ENCODE data around the gene CHMP6. TPM values are rescaled to one million over a fixed set of nuclear protein-coding genes. Genes with fewer than 3 reads are reported as not detected.

Gene CHMP6
- polyA plus RNA-seq, 1 donor from 2014 or later = 35.1 TPM

- TF ChIP-seq TAF1 (IDR thresholded peaks at IDR 0.05; ENCODE audit: low read depth) = no peak
- Histone ChIP-seq H3K9ac (ENCODE audit: low read length) (peak overlapping the region; percentile 80), H2AFZ (ENCODE audit: low read depth, low read length) (no peak overlapping the region), H3K27ac (ENCODE audit: low read length) (no peak overlapping the region), H3K4me3 (ENCODE audit: low read length) (peak overlapping the region; percentile 84), H3K9me3 (ENCODE audit: low read length) (no peaks in the 10 kb centered on the region), H3F3A (ENCODE audit: insufficient read depth, low read length, poor library complexity, severe bottlenecking) (no peaks in the 10 kb centered on the region), H3K79me2 (replicated peaks; ENCODE audit: insufficient read depth, low read length) (peaks cover 79% of the 10 kb centered on the region), H3K36me3 (ENCODE audit: insufficient read depth, low read length) (no peaks in the 10 kb centered on the region), H3K4me2 (ENCODE audit: low read length) (peak overlapping the region; percentile 44), H3K27me3 (ENCODE audit: insufficient read depth, low read depth, low read length) (no peaks in the 10 kb centered on the region), H3K9me2 (ENCODE audit: insufficient read depth, low read length) (no peaks in the 10 kb centered on the region), H4K20me1 (ENCODE audit: insufficient read depth) (no peaks in the 10 kb centered on the region)
Measured at GRCh38 chr17:81037026-81037797, 45.6 kb downstream of the CHMP6 start.

- no peaks in the 10 kb centered on the region for H3F3A ChIP-seq (ENCODE audit: insufficient read depth, low read length, poor library complexity, severe bottlenecking)
- no peak overlapping the region for H3K9ac ChIP-seq (ENCODE audit: low read length)
- H3K79me2 ChIP-seq (replicated peaks; ENCODE audit: insufficient read depth, low read length) = peaks cover 83% of the 10 kb centered on the region
- H3K4me2 ChIP-seq (ENCODE audit: low read length) = no peak overlapping the region
- no peaks in the 10 kb centered on the region for H3K27me3 ChIP-seq (ENCODE audit: insufficient read depth, low read depth, low read length)
- H3K36me3 ChIP-seq (ENCODE audit: insufficient read depth, low read length) = no peaks in the 10 kb centered on the region
- H3K9me3 ChIP-seq (ENCODE audit: low read length) = no peaks in the 10 kb centered on the region
- no peak overlapping the region for H2AFZ ChIP-seq (ENCODE audit: low read depth, low read length)
- no peak overlapping the region for H3K27ac ChIP-seq (ENCODE audit: low read length)
- H4K20me1 ChIP-seq (ENCODE audit: insufficient read depth) = no peaks in the 10 kb centered on the region
- TF ChIP-seq TAF1 (IDR thresholded peaks at IDR 0.05; ENCODE audit: low read depth) = no peak
- TF ChIP-seq EP300 (conservative IDR thresholded peaks at IDR 0.05; ENCODE audit: poor library complexity, severe bottlenecking) = no peak
- no peak for TF ChIP-seq REST (IDR thresholded peaks at IDR 0.05; ENCODE audit: borderline replicate concordance)
- TF ChIP-seq RAD21 (conservative IDR thresholded peaks at IDR 0.05) = no peak
- TF ChIP-seq SMC3 (conservative IDR thresholded peaks at IDR 0.05; ENCODE audit: poor library complexity) = no peak
- no peak for TF ChIP-seq EZH2 (IDR thresholded peaks at IDR 0.05; ENCODE audit: borderline replicate concordance, insufficient read depth, low read length, poor library complexity, severe bottlenecking)
- TF ChIP-seq, protein P1, sequence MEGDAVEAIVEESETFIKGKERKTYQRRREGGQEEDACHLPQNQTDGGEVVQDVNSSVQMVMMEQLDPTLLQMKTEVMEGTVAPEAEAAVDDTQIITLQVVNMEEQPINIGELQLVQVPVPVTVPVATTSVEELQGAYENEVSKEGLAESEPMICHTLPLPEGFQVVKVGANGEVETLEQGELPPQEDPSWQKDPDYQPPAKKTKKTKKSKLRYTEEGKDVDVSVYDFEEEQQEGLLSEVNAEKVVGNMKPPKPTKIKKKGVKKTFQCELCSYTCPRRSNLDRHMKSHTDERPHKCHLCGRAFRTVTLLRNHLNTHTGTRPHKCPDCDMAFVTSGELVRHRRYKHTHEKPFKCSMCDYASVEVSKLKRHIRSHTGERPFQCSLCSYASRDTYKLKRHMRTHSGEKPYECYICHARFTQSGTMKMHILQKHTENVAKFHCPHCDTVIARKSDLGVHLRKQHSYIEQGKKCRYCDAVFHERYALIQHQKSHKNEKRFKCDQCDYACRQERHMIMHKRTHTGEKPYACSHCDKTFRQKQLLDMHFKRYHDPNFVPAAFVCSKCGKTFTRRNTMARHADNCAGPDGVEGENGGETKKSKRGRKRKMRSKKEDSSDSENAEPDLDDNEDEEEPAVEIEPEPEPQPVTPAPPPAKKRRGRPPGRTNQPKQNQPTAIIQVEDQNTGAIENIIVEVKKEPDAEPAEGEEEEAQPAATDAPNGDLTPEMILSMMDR (IDR thresholded peaks at IDR 0.05; ENCODE audit: poor library complexity, severe bottlenecking) = no peak
- TF ChIP-seq MXI1 (conservative IDR thresholded peaks at IDR 0.05; ENCODE audit: poor library complexity, severe bottlenecking) = no peak
- TF ChIP-seq POLR2AphosphoS5 (IDR thresholded peaks at IDR 0.05) = no peak
- peak overlapping the region; percentile 84 for H3K4me3 ChIP-seq (ENCODE audit: low read length)
- no peaks in the 10 kb centered on the region for H3K9me2 ChIP-seq (ENCODE audit: insufficient read depth, low read length)
Measured at GRCh38 chr17:81037798-81038733, 46.4 kb downstream of the CHMP6 start.

Data from neural cell (in vitro differentiated cells).